HepG2 (cell line): Measurements from ENCODE around the gene BMPR2. TPM values are rescaled to one million over a fixed set of nuclear protein-coding genes. Genes with fewer than 3 reads are reported as not detected.

Source experiments
- ATAC-seq: fragments of 200-7000 bp; cut with Tn5 transposase; 3 replicates; pipeline ENCODE4 v1.9.1; 2020; ENCODE audit warnings: mild to moderate bottlenecking, moderate library complexity
- BruUV-seq: library from RNA; stranded (reverse); fragments of 400-500 nt; replicated peaks from 2 replicates; lab custom pipeline; 2021; lab: Mats Ljungman, UMichigan
- CTCF ChIA-PET: fragments of 300-600 bp; formaldehyde crosslinking; extraction: SDS; loops from one replicate; lab custom pipeline; 2021; ENCODE audit warnings: low total read pairs, inconsistent platforms, low intra/inter-chr PET ratio; lab: Yijun Ruan, JAX
- POLR2A ChIA-PET: fragments of 350-600 bp; sonication (Branson Sonifier 250); formaldehyde crosslinking; loops from one replicate; lab custom pipeline; 2020; ENCODE audit warnings: antibody characterized with exemption, inconsistent platforms; lab: Yijun Ruan, JAX
- DNase-seq: peaks from one replicate; pipeline ENCODE4 v3.0.0-alpha.2; 2015; ENCODE audit warnings: low spot score
- FAIRE-seq: peaks from 3 replicates; lab custom pipeline; 2011; peaks lifted over from hg19 to GRCh38; lab: Jason Lieb, UNC
- H2AFZ ChIP-seq: one replicate; pipeline ENCODE4 v1.6.1; 2011; ENCODE audit warnings: low read length, inconsistent platforms
- H3K27ac ChIP-seq: fragments of 300-600 bp; 3 replicates; pipeline ENCODE4 v1.8.0; 2011; ENCODE audit warnings: mixed run types, mild to moderate bottlenecking, mixed read lengths, low read length, inconsistent platforms; ENCODE audit not compliant: insufficient read depth; ENCODE audit errors: extremely low read length
- H3K27me3 ChIP-seq, 2 experiments: fragments of 200-600 bp in 1 of 2; 2 replicates in 1 of 2; 3 replicates in 1 of 2; pipeline versions ENCODE4 v1.6.0 to v1.8.0; 2011; ENCODE audit warnings: low read length in 2 of 2, mild to moderate bottlenecking in 2 of 2, moderate library complexity in 2 of 2, inconsistent platforms in 1 of 2; ENCODE audit not compliant: insufficient read depth in 2 of 2, control insufficient read depth in 1 of 2
- H3K36me3 ChIP-seq, 2 experiments: fragments of 200-600 bp in 1 of 2; replicated peaks in 1 of 2; 2 replicates in 1 of 2; 3 replicates in 1 of 2; pipeline versions ENCODE4 v1.5.1 to v1.8.0; 2011; ENCODE audit warnings: low read length in 2 of 2, inconsistent platforms in 1 of 2; ENCODE audit not compliant: insufficient read depth in 2 of 2, control insufficient read depth in 1 of 2
- H3K4me1 ChIP-seq: 2 replicates; pipeline ENCODE4 v1.5.1; 2012; ENCODE audit warnings: low read length, inconsistent platforms; ENCODE audit not compliant: insufficient read depth
- H3K4me2 ChIP-seq: 2 replicates; pipeline ENCODE4 v1.6.0; 2011; ENCODE audit warnings: low read depth, low read length, inconsistent platforms
- H3K4me3 ChIP-seq, 3 experiments: fragments of 200-600 bp in 1 of 3; sonication (generic), shearing (Covaris generic) in 1 of 3; replicated peaks in 1 of 3; 2 replicates each; pipeline ENCODE4 v1.5.1; 2011 to 2016; ENCODE audit warnings: low read length in 3 of 3, inconsistent platforms in 2 of 3, low read depth in 2 of 3, mild to moderate bottlenecking in 2 of 3, control low read depth in 1 of 3, mixed read lengths in 1 of 3; ENCODE audit not compliant: insufficient read depth in 1 of 3
- H3K79me2 ChIP-seq: one replicate; pipeline ENCODE4 v1.6.1; 2011; ENCODE audit warnings: low read length, inconsistent platforms; ENCODE audit not compliant: insufficient read depth
- H3K9ac ChIP-seq: 2 replicates; pipeline ENCODE4 v1.6.0; 2011; ENCODE audit warnings: mild to moderate bottlenecking, low read depth, low read length, inconsistent platforms; ENCODE audit not compliant: insufficient read depth
- H3K9me3 ChIP-seq: 2 replicates; pipeline ENCODE4 v1.5.1; 2012; ENCODE audit warnings: mild to moderate bottlenecking, low read length
- H4K20me1 ChIP-seq: 2 replicates; pipeline ENCODE4 v1.6.0; 2011; ENCODE audit warnings: inconsistent platforms, mild to moderate bottlenecking, low read length, moderate library complexity; ENCODE audit not compliant: insufficient read depth
- ARHGAP35 ChIP-seq: sonication (generic); formaldehyde crosslinking; IDR thresholded peaks from 2 replicates; pipeline ENCODE4 v1.9.0; 2022; ENCODE audit warnings: mild to moderate bottlenecking, inconsistent platforms, moderate library complexity, missing genetic modification reagents, borderline replicate concordance
- ARNT2 ChIP-seq: sonication (generic); formaldehyde crosslinking; IDR thresholded peaks from 2 replicates; pipeline ENCODE4 v1.8.0; 2022; ENCODE audit warnings: mild to moderate bottlenecking, low read depth, missing genetic modification reagents, moderate library complexity
- ATF6 ChIP-seq: sonication (generic); formaldehyde crosslinking; conservative IDR thresholded peaks from 2 replicates; pipeline ENCODE4 v1.4.0; 2020; ENCODE audit warnings: missing genetic modification reagents
- BHLHE40 ChIP-seq: IDR thresholded peaks from 2 replicates; pipeline ENCODE4 v1.6.1; 2011; ENCODE audit warnings: low read length, improper control_type of control experiment
- SRSF1 ChIP-seq: fragments of 200-400 bp; formaldehyde crosslinking; optimal IDR thresholded peaks from 2 replicates; pipeline ENCODE3; 2017; ENCODE audit warnings: mild to moderate bottlenecking, low read depth, low read length, moderate library complexity
- TCF7L2 ChIP-seq: IDR thresholded peaks from 2 replicates; pipeline ENCODE4 v1.6.1; 2011; ENCODE audit warnings: mild to moderate bottlenecking, low read depth, low read length, moderate library complexity
- TOE1 ChIP-seq: sonication (generic); formaldehyde crosslinking; IDR thresholded peaks from 2 replicates; pipeline ENCODE4 v1.4.0; 2020; ENCODE audit warnings: mild to moderate bottlenecking, missing genetic modification reagents
- TOPORS ChIP-seq: sonication (generic); formaldehyde crosslinking; IDR thresholded peaks from 2 replicates; pipeline ENCODE4 v1.8.0; 2023; ENCODE audit warnings: mild to moderate bottlenecking, missing genetic modification reagents
- UBTF ChIP-seq: sonication (generic); formaldehyde crosslinking; IDR thresholded peaks from 2 replicates; pipeline ENCODE4 v1.4.0; 2020; ENCODE audit warnings: mild to moderate bottlenecking, missing genetic modification reagents
- ZBTB37 ChIP-seq: sonication (generic); formaldehyde crosslinking; IDR thresholded peaks from 2 replicates; pipeline ENCODE4 v1.4.0; 2020; ENCODE audit warnings: mild to moderate bottlenecking, missing genetic modification reagents
- ZC3H13 ChIP-seq: sonication (generic); formaldehyde crosslinking; IDR thresholded peaks from 2 replicates; pipeline ENCODE4 v1.8.1; 2023; ENCODE audit warnings: mild to moderate bottlenecking, missing genetic modification reagents, moderate library complexity
- ZC3H4 ChIP-seq: sonication (generic); formaldehyde crosslinking; IDR thresholded peaks from 2 replicates; pipeline ENCODE4 v1.4.0; 2020; ENCODE audit warnings: missing genetic modification reagents, borderline replicate concordance
- ZNF282 ChIP-seq: fragments of 450-650 bp; IDR thresholded peaks from 2 replicates; pipeline ENCODE4 v1.6.1; 2018; ENCODE audit not compliant: partially characterized antibody
- ZNF510 ChIP-seq: sonication (generic); formaldehyde crosslinking; IDR thresholded peaks from 2 replicates; pipeline ENCODE4 v1.4.0; 2020; ENCODE audit warnings: low read depth, mild to moderate bottlenecking, missing genetic modification reagents
- ZNF557 ChIP-seq: sonication (generic); formaldehyde crosslinking; IDR thresholded peaks from 2 replicates; pipeline ENCODE4 v1.4.0; 2020; ENCODE audit warnings: missing genetic modification reagents
- ZNF720 ChIP-seq: sonication (generic); formaldehyde crosslinking; IDR thresholded peaks from 2 replicates; pipeline ENCODE4 v1.4.0; 2020; ENCODE audit warnings: missing genetic modification reagents
- ZNF740 ChIP-seq: sonication (generic); formaldehyde crosslinking; IDR thresholded peaks from 2 replicates; pipeline ENCODE4 v1.4.0; 2020; ENCODE audit warnings: missing genetic modification reagents
- ZSCAN29 ChIP-seq: sonication (generic); formaldehyde crosslinking; conservative IDR thresholded peaks from 2 replicates; pipeline ENCODE4 v1.4.0; 2020; ENCODE audit warnings: mild to moderate bottlenecking, missing genetic modification reagents
- WGBS: methylation state at CpG from one replicate; pipeline ENCODE4 v1.1.6; 2017; ENCODE audit warnings: low lambda C conversion rate; 5-methylcytosine and 5-hydroxymethylcytosine counted together
- in situ Hi-C: cut with HindIII; loops from 2 replicates; pipeline ENCODE4 v1.10.0; 2017; ENCODE audit warnings: low pct_unique_long_range_greater_than_20kb; ENCODE audit not compliant: extremely low pct_ligation_motif_present
- intact Hi-C: fragments of 100-400 bp; cut with micrococcal nuclease; formaldehyde crosslinking; loops from one replicate; pipeline ENCODE4 v1.10.0; 2022; ENCODE audit not compliant: unreplicated experiment
- polyA plus RNA-seq, 8 experiments: library from polyadenylated mRNA; depleted of rRNA in 3 of 8; stranded (reverse) in 7 of 8; unstranded in 1 of 8; fragments of >200 nt; fragmentation: Illumina TruSeq in 4 of 8; extraction: Trizol in 4 of 8; gene quantifications; 2 replicates each; pipeline versions ENCODE4 v1.2.1 to v1.2.3, GENCODE V29; 2011 to 2016; ENCODE audit warnings: low read depth in 4 of 8, missing spikeins in 1 of 8, mixed read lengths in 1 of 8; ENCODE audit not compliant: insufficient read depth in 1 of 8
- total RNA-seq, 5 experiments: library from RNA; depleted of rRNA; stranded (reverse); fragments of >200 nt; fragmentation: Illumina TruSeq; extraction: Trizol; gene quantifications; 2 replicates each; pipeline ENCODE4 v1.2.3, GENCODE V29; 2016; ENCODE audit warnings: low read depth in 1 of 5
- TF ChIP-seq, protein P1 (sequence below): sonication (generic); formaldehyde crosslinking; IDR thresholded peaks from 2 replicates; pipeline ENCODE4 v1.8.1; 2023; ENCODE audit warnings: missing genetic modification reagents, inconsistent platforms, borderline replicate concordance

The BMPR2 gene
- total and polyA plus RNA-seq, 2 of the 13 experiments (the other 11 are each of a cell fraction or from before 2014, with no cell fraction given): 5.5 to 10.3 TPM

- ChIA-PET POLR2A (no interaction called here), CTCF (no interaction called here)
- Histone ChIP-seq H3K79me2 (no peaks in the 10 kb centered on the region), H3K36me3 (no peaks in the 10 kb centered on the region), H3K27ac (no peak overlapping the region), H3K9me3 (no peaks in the 10 kb centered on the region), H4K20me1 (no peaks in the 10 kb centered on the region), H3K4me3 (no peak overlapping the region), H3K4me2 (no peak overlapping the region), H3K9ac (no peak overlapping the region), H2AFZ (no peak overlapping the region), H3K4me1 (peaks cover 20% of the 10 kb centered on the region), H3K27me3 (no peaks in the 10 kb centered on the region)
- DNase-seq (no peak), ATAC-seq (no peak), FAIRE-seq (no peak)
- in situ Hi-C loops (loop anchor here (25.0 kb wide), 2 partner anchors 545 to 1220 kb away; no protein-coding TSS in a partner anchor), intact Hi-C loops (no loop called here)
- TF ChIP-seq ZSCAN29 (CRISPR knock-in tag) (no peak), ARHGAP35 (CRISPR knock-in tag) (no peak), ARNT2 (CRISPR knock-in tag) (no peak), ZC3H4 (CRISPR knock-in tag) (no peak), ZNF282 (no peak), ZNF557 (no peak), BHLHE40 (no peak), ATF6 (CRISPR knock-in tag) (no peak), TCF7L2 (no peak), ZNF510 (CRISPR knock-in tag) (no peak), TOPORS (CRISPR knock-in tag) (no peak), SRSF1 (no peak), ZBTB37 (CRISPR knock-in tag) (no peak), ZNF740 (CRISPR knock-in tag) (no peak), ZNF720 (CRISPR knock-in tag) (no peak), ZC3H13 (CRISPR knock-in tag) (no peak), UBTF (CRISPR knock-in tag) (no peak), TOE1 (CRISPR knock-in tag) (no peak)
- TF ChIP-seq, protein P1, sequence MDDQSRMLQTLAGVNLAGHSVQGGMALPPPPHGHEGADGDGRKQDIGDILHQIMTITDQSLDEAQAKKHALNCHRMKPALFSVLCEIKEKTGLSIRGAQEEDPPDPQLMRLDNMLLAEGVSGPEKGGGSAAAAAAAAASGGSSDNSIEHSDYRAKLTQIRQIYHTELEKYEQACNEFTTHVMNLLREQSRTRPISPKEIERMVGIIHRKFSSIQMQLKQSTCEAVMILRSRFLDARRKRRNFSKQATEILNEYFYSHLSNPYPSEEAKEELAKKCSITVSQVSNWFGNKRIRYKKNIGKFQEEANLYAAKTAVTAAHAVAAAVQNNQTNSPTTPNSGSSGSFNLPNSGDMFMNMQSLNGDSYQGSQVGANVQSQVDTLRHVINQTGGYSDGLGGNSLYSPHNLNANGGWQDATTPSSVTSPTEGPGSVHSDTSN (CRISPR knock-in tag): no peak
- no TSS peak for BruUV-seq
- WGBS: 90% methylated on average over 2 of the region's 2 CpGs
Measured at GRCh38 chr2:202592566-202592965, 216.4 kb downstream of the BMPR2 start.
